Fibroblast of lung (primary cell): Measurements from ENCODE around the gene DNAH9. TPM values are rescaled to one million over a fixed set of nuclear protein-coding genes. Genes with fewer than 3 reads are reported as not detected.

Experiments used
- DNase-seq, 2 donors: peaks; one replicate each; pipeline versions ENCODE4 v3.0.0 to v3.0.0-alpha.2; 2010; ENCODE audit warnings: low read depth in 2 of 2
- H2AFZ ChIP-seq: 2 replicates; pipeline ENCODE4 v1.5.1; 2012; ENCODE audit warnings: low read length, control low read depth, inconsistent platforms
- H3K27ac ChIP-seq: 2 replicates; pipeline ENCODE4 v1.5.1; 2011; ENCODE audit warnings: low read length, control low read depth; ENCODE audit not compliant: insufficient read depth
- H3K27me3 ChIP-seq: 2 replicates; pipeline ENCODE4 v1.5.1; 2011; ENCODE audit warnings: mild to moderate bottlenecking, low read length; ENCODE audit not compliant: control insufficient read depth, insufficient read depth
- H3K36me3 ChIP-seq: 2 replicates; pipeline ENCODE4 v1.5.1; 2011; ENCODE audit warnings: low read length; ENCODE audit not compliant: control insufficient read depth, insufficient read depth
- H3K4me1 ChIP-seq: 2 replicates; pipeline ENCODE4 v1.5.1; 2011; ENCODE audit warnings: low read length; ENCODE audit not compliant: control insufficient read depth, insufficient read depth; ENCODE audit errors: extremely low read depth
- H3K4me2 ChIP-seq: 2 replicates; pipeline ENCODE4 v1.5.1; 2011; ENCODE audit warnings: low read length, control low read depth; ENCODE audit not compliant: insufficient read depth; ENCODE audit errors: extremely low read depth
- H3K4me3 ChIP-seq, 4 experiments: fragments of 200-600 bp in 1 of 4; sonication (generic) in 1 of 4; replicated peaks in 1 of 4; 2 replicates each; pipeline ENCODE4 v1.5.1; 2011 to 2016; ENCODE audit warnings: low read length in 4 of 4, low read depth in 3 of 4, mild to moderate bottlenecking in 3 of 4, control low read depth in 2 of 4, inconsistent platforms in 1 of 4, mixed read lengths in 1 of 4; ENCODE audit not compliant: insufficient read depth in 1 of 4; ENCODE audit errors: control extremely low read depth in 1 of 4
- H3K79me2 ChIP-seq: 2 replicates; pipeline ENCODE4 v1.5.1; 2012; ENCODE audit warnings: mild to moderate bottlenecking, low read length, inconsistent platforms; ENCODE audit not compliant: control insufficient read depth, insufficient read depth
- H3K9ac ChIP-seq: 2 replicates; pipeline ENCODE4 v1.5.1; 2011; ENCODE audit warnings: mild to moderate bottlenecking, low read length, control low read depth; ENCODE audit not compliant: insufficient read depth
- H3K9me3 ChIP-seq: 2 replicates; pipeline ENCODE4 v1.5.1; 2012; ENCODE audit warnings: low read depth, low read length; ENCODE audit not compliant: control insufficient read depth, insufficient read depth
- H4K20me1 ChIP-seq: 2 replicates; pipeline ENCODE4 v1.5.1; 2011; ENCODE audit warnings: low read length; ENCODE audit not compliant: control insufficient read depth, insufficient read depth; ENCODE audit errors: extremely low read depth
- EZH2 ChIP-seq: IDR thresholded peaks from 2 replicates; pipeline ENCODE4 v1.5.1; 2012; ENCODE audit warnings: low read length, control low read depth, mild to moderate bottlenecking; ENCODE audit errors: missing control alignments
- polyA plus RNA-seq, 2 donors: library from polyadenylated mRNA; depleted of rRNA in 1 of 2; stranded (reverse) in 1 of 2; unstranded in 1 of 2; fragments of >200 nt; gene quantifications; 2 replicates each; pipeline ENCODE4 v1.2.1, GENCODE V29; 2011 to 2012; ENCODE audit warnings: missing spikeins in 1 of 2
- total RNA-seq: library from RNA; depleted of rRNA; stranded (reverse); fragments of >200 nt; gene quantifications from 2 replicates; pipeline ENCODE4 v1.2.1, GENCODE V29; 2014
- TF ChIP-seq, protein P1 (sequence below), 2 donors: IDR thresholded peaks in 1 of 2; conservative IDR thresholded peaks in 1 of 2; 1 replicate in 1 of 2; 2 replicates in 1 of 2; pipeline ENCODE4 v1.5.1; 2011 to 2012; ENCODE audit warnings: low read length in 2 of 2, control low read depth in 1 of 2, inconsistent platforms in 1 of 2, low read depth in 1 of 2, mild to moderate bottlenecking in 1 of 2

Gene DNAH9
- total and polyA plus RNA-seq, 2 donors (not counting 1 experiment from before 2014, with no cell fraction given) = not detected

DNA sequence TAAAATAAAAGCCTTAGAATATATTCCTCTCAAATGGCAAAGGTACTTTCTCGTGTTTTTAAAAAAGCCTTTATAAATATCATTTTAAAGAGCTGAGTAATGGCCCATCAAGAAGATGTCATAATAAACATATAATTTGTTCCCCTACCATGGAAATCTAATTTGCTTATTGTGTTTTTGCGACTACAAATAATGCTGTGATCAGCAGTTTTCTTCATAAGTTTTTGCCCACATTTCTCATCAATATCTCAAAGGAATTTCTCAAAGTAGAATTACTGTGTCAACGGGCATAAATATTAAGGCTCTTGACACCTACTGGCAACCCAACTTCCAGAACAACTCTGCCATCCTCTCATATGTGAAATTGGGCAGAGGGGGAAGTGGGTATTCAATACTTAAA lies 381.5 kb downstream of the DNAH9 start:
- Histone ChIP-seq H3K36me3 (peaks cover 2% of the 10 kb centered on the region), H3K27me3 (no peaks in the 10 kb centered on the region), H2AFZ (no peak overlapping the region), H3K4me3 (no peak overlapping the region), H3K4me2 (no peak overlapping the region), H4K20me1 (no peaks in the 10 kb centered on the region), H3K79me2 (no peaks in the 10 kb centered on the region), H3K9me3 (no peaks in the 10 kb centered on the region), H3K4me1 (no peaks in the 10 kb centered on the region), H3K27ac (no peak overlapping the region), H3K9ac (no peak overlapping the region)
- TF ChIP-seq EZH2 = no peak
- TF ChIP-seq, protein P1, sequence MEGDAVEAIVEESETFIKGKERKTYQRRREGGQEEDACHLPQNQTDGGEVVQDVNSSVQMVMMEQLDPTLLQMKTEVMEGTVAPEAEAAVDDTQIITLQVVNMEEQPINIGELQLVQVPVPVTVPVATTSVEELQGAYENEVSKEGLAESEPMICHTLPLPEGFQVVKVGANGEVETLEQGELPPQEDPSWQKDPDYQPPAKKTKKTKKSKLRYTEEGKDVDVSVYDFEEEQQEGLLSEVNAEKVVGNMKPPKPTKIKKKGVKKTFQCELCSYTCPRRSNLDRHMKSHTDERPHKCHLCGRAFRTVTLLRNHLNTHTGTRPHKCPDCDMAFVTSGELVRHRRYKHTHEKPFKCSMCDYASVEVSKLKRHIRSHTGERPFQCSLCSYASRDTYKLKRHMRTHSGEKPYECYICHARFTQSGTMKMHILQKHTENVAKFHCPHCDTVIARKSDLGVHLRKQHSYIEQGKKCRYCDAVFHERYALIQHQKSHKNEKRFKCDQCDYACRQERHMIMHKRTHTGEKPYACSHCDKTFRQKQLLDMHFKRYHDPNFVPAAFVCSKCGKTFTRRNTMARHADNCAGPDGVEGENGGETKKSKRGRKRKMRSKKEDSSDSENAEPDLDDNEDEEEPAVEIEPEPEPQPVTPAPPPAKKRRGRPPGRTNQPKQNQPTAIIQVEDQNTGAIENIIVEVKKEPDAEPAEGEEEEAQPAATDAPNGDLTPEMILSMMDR (conservative IDR thresholded peaks at IDR 0.05 in 1 of 2, IDR thresholded peaks at IDR 0.05 in 1 of 2; ENCODE audit: low read depth in 1 of 2, low read length in 2 of 2) = no peak
- DNase-seq = no peak

DNA sequence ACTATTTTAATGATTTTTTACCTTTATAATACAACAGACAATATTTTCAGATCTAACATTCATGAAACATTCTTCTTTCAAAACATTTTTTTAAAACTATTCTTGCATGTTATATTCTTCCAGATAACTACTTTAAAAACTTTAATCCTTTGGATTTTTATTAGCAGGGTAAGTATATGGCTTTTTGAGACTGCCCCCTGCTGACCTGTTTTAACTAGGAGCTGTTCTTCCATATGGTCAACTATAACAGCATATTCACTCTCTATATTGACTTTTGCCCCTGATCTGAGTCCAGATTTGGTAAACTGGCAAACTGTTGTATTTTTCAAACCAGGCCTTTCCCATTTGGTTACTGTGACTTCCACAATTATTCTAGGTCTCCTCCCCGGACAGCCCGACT lies 382.5 kb downstream of the DNAH9 start:
- H3K4me1 ChIP-seq = no peaks in the 10 kb centered on the region
- H3K9ac ChIP-seq = no peak overlapping the region
- H3K27ac ChIP-seq = no peak overlapping the region
- H3K4me3 ChIP-seq = no peak overlapping the region
- no peak overlapping the region for H3K4me2 ChIP-seq
- no peaks in the 10 kb centered on the region for H3K79me2 ChIP-seq
- no peaks in the 10 kb centered on the region for H4K20me1 ChIP-seq
- no peaks in the 10 kb centered on the region for H3K9me3 ChIP-seq
- no peak overlapping the region for H2AFZ ChIP-seq
- peaks cover 2% of the 10 kb centered on the region for H3K36me3 ChIP-seq
- no peaks in the 10 kb centered on the region for H3K27me3 ChIP-seq
- peak in 1 of 2 donors; percentile 17 for DNase-seq
- TF ChIP-seq, protein P1 (conservative IDR thresholded peaks at IDR 0.05 in 1 of 2, IDR thresholded peaks at IDR 0.05 in 1 of 2; ENCODE audit: low read depth in 1 of 2, low read length in 2 of 2) = peak; percentile 17 to 51
- TF ChIP-seq EZH2 = no peak

DNA sequence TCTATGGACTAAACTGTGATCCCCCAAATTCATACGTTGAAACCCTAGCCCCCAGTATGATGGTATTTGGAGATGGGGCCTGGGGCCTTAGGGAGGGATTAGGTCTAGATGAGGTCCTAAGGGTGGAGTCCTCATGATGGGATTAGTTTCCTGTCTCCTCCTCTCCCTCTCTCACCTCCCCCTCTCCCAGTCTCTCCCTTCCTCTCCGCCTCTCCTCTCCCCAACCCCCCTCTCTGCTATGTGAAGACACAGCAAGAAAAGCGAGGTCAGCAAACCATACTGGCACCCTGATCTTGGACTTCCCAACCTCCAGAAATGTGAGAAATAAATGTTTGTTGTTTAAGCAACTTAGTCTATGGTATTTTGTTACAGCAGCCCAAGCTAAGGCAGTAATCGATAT lies 383.6 kb downstream of the DNAH9 start:
- no peaks in the 10 kb centered on the region for H4K20me1 ChIP-seq
- no peak overlapping the region for H3K9ac ChIP-seq
- no peaks in the 10 kb centered on the region for H3K27me3 ChIP-seq
- H3K4me3 ChIP-seq = no peak overlapping the region
- TF ChIP-seq EZH2 = no peak
- TF ChIP-seq, protein P1 (conservative IDR thresholded peaks at IDR 0.05 in 1 of 2, IDR thresholded peaks at IDR 0.05 in 1 of 2; ENCODE audit: low read depth in 1 of 2, low read length in 2 of 2) = no peak
- DNase-seq = no peak
- H3K36me3 ChIP-seq = peaks cover 2% of the 10 kb centered on the region
- H3K79me2 ChIP-seq = no peaks in the 10 kb centered on the region
- H3K4me2 ChIP-seq = no peak overlapping the region
- H3K9me3 ChIP-seq = no peaks in the 10 kb centered on the region
- H2AFZ ChIP-seq = no peak overlapping the region
- H3K4me1 ChIP-seq = no peaks in the 10 kb centered on the region
- H3K27ac ChIP-seq = no peak overlapping the region
